ENCODE results near the gene GP1BA.

DNA sequence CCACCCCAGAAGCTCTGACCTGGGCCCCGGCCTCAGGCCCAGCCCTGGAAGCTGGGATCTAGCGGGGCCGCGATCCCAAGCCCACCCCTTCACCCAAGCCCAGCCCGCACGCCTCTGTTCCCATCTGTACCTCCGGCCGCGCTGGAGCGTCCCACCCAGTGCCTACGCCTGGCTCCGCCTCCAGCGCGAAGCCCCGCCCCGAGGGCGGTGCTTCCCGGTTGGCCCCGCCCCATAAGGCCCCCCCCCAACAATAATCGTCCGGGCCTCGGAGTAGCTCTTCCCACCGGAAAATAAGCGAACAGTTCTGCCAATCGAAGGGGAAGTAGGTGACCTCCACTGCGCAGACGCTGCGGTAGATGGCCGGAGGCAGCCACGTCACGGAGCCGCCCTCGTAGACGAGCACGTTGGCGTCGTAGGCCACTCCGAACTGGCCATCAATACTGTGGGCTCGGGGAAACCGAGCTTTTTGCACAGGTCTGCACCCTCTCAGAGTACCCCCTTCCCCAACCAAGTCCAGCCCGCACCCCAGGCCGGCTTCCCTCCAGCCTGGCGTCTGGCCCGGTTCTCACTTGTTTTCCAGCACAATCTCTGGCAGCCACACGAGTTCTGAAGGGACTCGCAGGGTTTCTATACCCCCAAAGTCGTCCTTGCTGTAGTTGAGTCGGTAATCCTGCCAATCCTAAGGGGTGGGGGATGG is 30.3 kb upstream of the GP1BA start:
- TF ChIP-seq, protein P1, sequence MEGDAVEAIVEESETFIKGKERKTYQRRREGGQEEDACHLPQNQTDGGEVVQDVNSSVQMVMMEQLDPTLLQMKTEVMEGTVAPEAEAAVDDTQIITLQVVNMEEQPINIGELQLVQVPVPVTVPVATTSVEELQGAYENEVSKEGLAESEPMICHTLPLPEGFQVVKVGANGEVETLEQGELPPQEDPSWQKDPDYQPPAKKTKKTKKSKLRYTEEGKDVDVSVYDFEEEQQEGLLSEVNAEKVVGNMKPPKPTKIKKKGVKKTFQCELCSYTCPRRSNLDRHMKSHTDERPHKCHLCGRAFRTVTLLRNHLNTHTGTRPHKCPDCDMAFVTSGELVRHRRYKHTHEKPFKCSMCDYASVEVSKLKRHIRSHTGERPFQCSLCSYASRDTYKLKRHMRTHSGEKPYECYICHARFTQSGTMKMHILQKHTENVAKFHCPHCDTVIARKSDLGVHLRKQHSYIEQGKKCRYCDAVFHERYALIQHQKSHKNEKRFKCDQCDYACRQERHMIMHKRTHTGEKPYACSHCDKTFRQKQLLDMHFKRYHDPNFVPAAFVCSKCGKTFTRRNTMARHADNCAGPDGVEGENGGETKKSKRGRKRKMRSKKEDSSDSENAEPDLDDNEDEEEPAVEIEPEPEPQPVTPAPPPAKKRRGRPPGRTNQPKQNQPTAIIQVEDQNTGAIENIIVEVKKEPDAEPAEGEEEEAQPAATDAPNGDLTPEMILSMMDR (IDR thresholded peaks at IDR 0.05) = no peak
- TF ChIP-seq POLR2A (IDR thresholded peaks at IDR 0.05) = no peak
